WTC11 (cell line): ENCODE results near the gene CORO2B. TPM values are rescaled to one million over a fixed set of nuclear protein-coding genes. Genes with fewer than 3 reads are reported as not detected.

Source experiments
- ATAC-seq: fragments of 200-7000 bp; cut with Tn5 transposase; 2 replicates; pipeline ENCODE4 v1.10.0; 2021; ENCODE audit warnings: mild to moderate bottlenecking, moderate library complexity
- CTCF ChIA-PET: fragments of 300-600 bp; sonication (Branson Sonifier 250); formaldehyde crosslinking; loops from one replicate; lab custom pipeline; 2021; ENCODE audit warnings: antibody characterized with exemption; lab: Charles Lee
- POLR2A ChIA-PET: fragments of 350-600 bp; sonication (Branson Sonifier 250); formaldehyde crosslinking; loops from one replicate; lab custom pipeline; 2021; ENCODE audit warnings: antibody characterized with exemption; lab: Charles Lee
- DNase-seq: peaks from one replicate; pipeline ENCODE4 v3.0.0; 2021; ENCODE audit warnings: low spot score
- H3K27ac Mint-ChIP-seq: 2 replicates; pipeline ENCODE4 v1.8.0; 2021; ENCODE audit warnings: mixed read lengths
- H3K27me3 Mint-ChIP-seq: 2 replicates; pipeline ENCODE4 v1.8.0; 2021; ENCODE audit warnings: low read depth, mild to moderate bottlenecking, moderate library complexity, mixed read lengths
- H3K36me3 Mint-ChIP-seq: 2 replicates; pipeline ENCODE4 v1.8.0; 2021; ENCODE audit warnings: mixed read lengths
- H3K4me1 Mint-ChIP-seq: 2 replicates; pipeline ENCODE4 v1.8.0; 2022; ENCODE audit warnings: mixed read lengths
- H3K4me3 Mint-ChIP-seq: 2 replicates; pipeline ENCODE4 v1.8.0; 2021; ENCODE audit warnings: mild to moderate bottlenecking, moderate library complexity, mixed read lengths
- H3K9me3 Mint-ChIP-seq: 2 replicates; pipeline ENCODE4 v1.8.0; 2021; ENCODE audit warnings: mixed read lengths
- ELF4 ChIP-seq: sonication (generic); formaldehyde crosslinking; IDR thresholded peaks from 2 replicates; pipeline ENCODE4 v1.8.1; 2022; ENCODE audit warnings: low read depth, mild to moderate bottlenecking, moderate library complexity, missing genetic modification reagents
- NR2C2 ChIP-seq: sonication (generic); formaldehyde crosslinking; IDR thresholded peaks from 2 replicates; pipeline ENCODE4 v1.8.0; 2022; ENCODE audit warnings: mild to moderate bottlenecking, missing genetic modification reagents
- OVOL2 ChIP-seq: fragments of 250-450 bp; sonication (Bioruptor Pico); IDR thresholded peaks from 2 replicates; pipeline ENCODE4 v1.9.0; 2021; ENCODE audit warnings: mild to moderate bottlenecking, borderline replicate concordance
- PRRX2 ChIP-seq: fragments of 250-450 bp; sonication (Bioruptor Pico); IDR thresholded peaks from 2 replicates; pipeline ENCODE4 v1.8.0; 2021; ENCODE audit warnings: mild to moderate bottlenecking
- SMAD3 ChIP-seq: sonication (generic); formaldehyde crosslinking; IDR thresholded peaks from 2 replicates; pipeline ENCODE4 v1.8.0; 2022; ENCODE audit warnings: missing genetic modification reagents, mild to moderate bottlenecking, borderline replicate concordance
- SOX15 ChIP-seq: fragments of 250-450 bp; sonication (Bioruptor Pico); IDR thresholded peaks from 2 replicates; pipeline ENCODE4 v1.9.0; 2021; ENCODE audit warnings: mild to moderate bottlenecking
- ZBTB21 ChIP-seq: sonication (generic); formaldehyde crosslinking; IDR thresholded peaks from 2 replicates; pipeline ENCODE4 v1.8.1; 2023; ENCODE audit warnings: mild to moderate bottlenecking, missing genetic modification reagents, borderline replicate concordance
- ZNF138 ChIP-seq: sonication (generic); formaldehyde crosslinking; conservative IDR thresholded peaks from 2 replicates; pipeline ENCODE4 v1.8.1; 2022; ENCODE audit warnings: mild to moderate bottlenecking, moderate library complexity, missing genetic modification reagents
- ZNF396 ChIP-seq: fragments of 250-450 bp; sonication (Bioruptor Pico); IDR thresholded peaks from 2 replicates; pipeline ENCODE4 v1.8.0; 2021; ENCODE audit warnings: mild to moderate bottlenecking, moderate library complexity, borderline replicate concordance
- total RNA-seq: library from RNA; stranded (reverse); gene quantifications from 3 replicates; pipeline ENCODE4 v1.2.3, GENCODE V29; 2021
- TF ChIP-seq, protein P1 (sequence below): fragments of 200-600 bp; IDR thresholded peaks from 2 replicates; pipeline ENCODE4 v1.8.0; 2022; ENCODE audit warnings: antibody characterized with exemption
- TF ChIP-seq, protein P2 (sequence below): sonication (generic); formaldehyde crosslinking; IDR thresholded peaks from 2 replicates; pipeline ENCODE4 v1.8.1; 2022; ENCODE audit warnings: low read depth, mild to moderate bottlenecking, moderate library complexity, missing genetic modification reagents, borderline replicate concordance
- TF ChIP-seq, protein P3 (sequence below): sonication (generic); formaldehyde crosslinking; IDR thresholded peaks from 2 replicates; pipeline ENCODE4 v1.8.0; 2023; ENCODE audit warnings: mild to moderate bottlenecking, missing genetic modification reagents
- TF ChIP-seq, protein P4 (sequence below): sonication (generic); formaldehyde crosslinking; IDR thresholded peaks from 2 replicates; pipeline ENCODE4 v1.8.1; 2022; ENCODE audit warnings: missing genetic modification reagents, borderline replicate concordance
- TF ChIP-seq, protein P5 (sequence below): sonication (generic); formaldehyde crosslinking; IDR thresholded peaks from 2 replicates; pipeline ENCODE4 v1.8.1; 2023; ENCODE audit warnings: mild to moderate bottlenecking, missing genetic modification reagents, moderate library complexity
- TF ChIP-seq, protein P6 (sequence below): sonication (generic); formaldehyde crosslinking; IDR thresholded peaks from 2 replicates; pipeline ENCODE4 v1.8.0; 2022; ENCODE audit warnings: mild to moderate bottlenecking, missing genetic modification reagents
- TF ChIP-seq, protein P7 (sequence below): sonication (generic); formaldehyde crosslinking; conservative IDR thresholded peaks from 2 replicates; pipeline ENCODE4 v1.8.1; 2022; ENCODE audit warnings: mild to moderate bottlenecking, missing genetic modification reagents
- TF ChIP-seq, protein P8 (sequence below): fragments of 250-450 bp; sonication (Bioruptor Pico); IDR thresholded peaks from 2 replicates; pipeline ENCODE4 v1.9.0; 2021; ENCODE audit warnings: moderate library complexity, mild to moderate bottlenecking, inconsistent platforms, borderline replicate concordance
- TF ChIP-seq, protein P9 (sequence below): sonication (generic); formaldehyde crosslinking; IDR thresholded peaks from 2 replicates; pipeline ENCODE4 v1.8.0; 2022; ENCODE audit warnings: mild to moderate bottlenecking, missing genetic modification reagents

The CORO2B gene
- total RNA-seq, 1 experiment from 2014 or later = 4.9 TPM

DNA sequence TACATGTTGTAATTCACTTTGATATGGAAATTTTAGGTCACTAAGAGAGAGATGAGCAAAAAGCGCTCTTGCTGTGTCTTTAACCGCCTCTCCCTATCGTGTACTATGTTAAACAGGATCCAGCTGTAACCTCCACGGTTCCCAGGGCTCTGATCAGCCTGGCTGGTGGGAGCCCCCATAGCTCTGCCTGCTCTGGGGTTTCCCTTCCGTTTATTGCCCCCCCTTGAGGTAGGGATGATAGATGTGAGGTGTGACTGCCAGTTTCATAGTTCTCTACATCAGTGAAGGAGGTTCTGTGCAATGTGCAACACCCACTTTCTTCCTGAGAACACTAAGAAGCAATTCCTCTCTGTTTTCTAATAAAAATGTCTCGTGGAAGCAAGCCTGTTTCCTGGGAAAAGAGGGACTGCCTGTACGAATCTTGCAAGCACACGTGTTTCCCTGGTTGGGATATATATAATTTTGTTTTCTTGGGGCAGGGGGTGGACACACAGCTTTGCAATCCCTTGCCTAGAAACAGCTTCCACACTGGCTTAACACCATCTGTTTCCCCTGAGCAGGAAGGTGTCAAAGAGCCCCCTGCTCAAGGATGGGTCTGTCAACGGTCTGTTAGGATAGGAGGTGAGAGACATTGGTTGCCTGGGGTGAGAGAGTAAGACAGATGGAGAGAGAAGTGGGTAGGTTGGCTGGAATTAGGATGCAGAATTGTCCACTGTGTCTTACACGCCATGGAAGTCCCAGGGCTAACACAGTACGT is 23.8 kb downstream of the CORO2B start:
- no peak overlapping the region for H3K4me3 Mint-ChIP-seq
- TF ChIP-seq, protein P1, sequence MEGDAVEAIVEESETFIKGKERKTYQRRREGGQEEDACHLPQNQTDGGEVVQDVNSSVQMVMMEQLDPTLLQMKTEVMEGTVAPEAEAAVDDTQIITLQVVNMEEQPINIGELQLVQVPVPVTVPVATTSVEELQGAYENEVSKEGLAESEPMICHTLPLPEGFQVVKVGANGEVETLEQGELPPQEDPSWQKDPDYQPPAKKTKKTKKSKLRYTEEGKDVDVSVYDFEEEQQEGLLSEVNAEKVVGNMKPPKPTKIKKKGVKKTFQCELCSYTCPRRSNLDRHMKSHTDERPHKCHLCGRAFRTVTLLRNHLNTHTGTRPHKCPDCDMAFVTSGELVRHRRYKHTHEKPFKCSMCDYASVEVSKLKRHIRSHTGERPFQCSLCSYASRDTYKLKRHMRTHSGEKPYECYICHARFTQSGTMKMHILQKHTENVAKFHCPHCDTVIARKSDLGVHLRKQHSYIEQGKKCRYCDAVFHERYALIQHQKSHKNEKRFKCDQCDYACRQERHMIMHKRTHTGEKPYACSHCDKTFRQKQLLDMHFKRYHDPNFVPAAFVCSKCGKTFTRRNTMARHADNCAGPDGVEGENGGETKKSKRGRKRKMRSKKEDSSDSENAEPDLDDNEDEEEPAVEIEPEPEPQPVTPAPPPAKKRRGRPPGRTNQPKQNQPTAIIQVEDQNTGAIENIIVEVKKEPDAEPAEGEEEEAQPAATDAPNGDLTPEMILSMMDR = no peak
- TF ChIP-seq, protein P2, sequence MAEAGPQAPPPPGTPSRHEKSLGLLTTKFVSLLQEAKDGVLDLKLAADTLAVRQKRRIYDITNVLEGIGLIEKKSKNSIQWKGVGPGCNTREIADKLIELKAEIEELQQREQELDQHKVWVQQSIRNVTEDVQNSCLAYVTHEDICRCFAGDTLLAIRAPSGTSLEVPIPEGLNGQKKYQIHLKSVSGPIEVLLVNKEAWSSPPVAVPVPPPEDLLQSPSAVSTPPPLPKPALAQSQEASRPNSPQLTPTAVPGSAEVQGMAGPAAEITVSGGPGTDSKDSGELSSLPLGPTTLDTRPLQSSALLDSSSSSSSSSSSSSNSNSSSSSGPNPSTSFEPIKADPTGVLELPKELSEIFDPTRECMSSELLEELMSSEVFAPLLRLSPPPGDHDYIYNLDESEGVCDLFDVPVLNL (CRISPR knock-in tag) = no peak
- TF ChIP-seq, protein P3, sequence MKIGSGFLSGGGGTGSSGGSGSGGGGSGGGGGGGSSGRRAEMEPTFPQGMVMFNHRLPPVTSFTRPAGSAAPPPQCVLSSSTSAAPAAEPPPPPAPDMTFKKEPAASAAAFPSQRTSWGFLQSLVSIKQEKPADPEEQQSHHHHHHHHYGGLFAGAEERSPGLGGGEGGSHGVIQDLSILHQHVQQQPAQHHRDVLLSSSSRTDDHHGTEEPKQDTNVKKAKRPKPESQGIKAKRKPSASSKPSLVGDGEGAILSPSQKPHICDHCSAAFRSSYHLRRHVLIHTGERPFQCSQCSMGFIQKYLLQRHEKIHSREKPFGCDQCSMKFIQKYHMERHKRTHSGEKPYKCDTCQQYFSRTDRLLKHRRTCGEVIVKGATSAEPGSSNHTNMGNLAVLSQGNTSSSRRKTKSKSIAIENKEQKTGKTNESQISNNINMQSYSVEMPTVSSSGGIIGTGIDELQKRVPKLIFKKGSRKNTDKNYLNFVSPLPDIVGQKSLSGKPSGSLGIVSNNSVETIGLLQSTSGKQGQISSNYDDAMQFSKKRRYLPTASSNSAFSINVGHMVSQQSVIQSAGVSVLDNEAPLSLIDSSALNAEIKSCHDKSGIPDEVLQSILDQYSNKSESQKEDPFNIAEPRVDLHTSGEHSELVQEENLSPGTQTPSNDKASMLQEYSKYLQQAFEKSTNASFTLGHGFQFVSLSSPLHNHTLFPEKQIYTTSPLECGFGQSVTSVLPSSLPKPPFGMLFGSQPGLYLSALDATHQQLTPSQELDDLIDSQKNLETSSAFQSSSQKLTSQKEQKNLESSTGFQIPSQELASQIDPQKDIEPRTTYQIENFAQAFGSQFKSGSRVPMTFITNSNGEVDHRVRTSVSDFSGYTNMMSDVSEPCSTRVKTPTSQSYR (CRISPR knock-in tag) = no peak
- TF ChIP-seq, protein P4, sequence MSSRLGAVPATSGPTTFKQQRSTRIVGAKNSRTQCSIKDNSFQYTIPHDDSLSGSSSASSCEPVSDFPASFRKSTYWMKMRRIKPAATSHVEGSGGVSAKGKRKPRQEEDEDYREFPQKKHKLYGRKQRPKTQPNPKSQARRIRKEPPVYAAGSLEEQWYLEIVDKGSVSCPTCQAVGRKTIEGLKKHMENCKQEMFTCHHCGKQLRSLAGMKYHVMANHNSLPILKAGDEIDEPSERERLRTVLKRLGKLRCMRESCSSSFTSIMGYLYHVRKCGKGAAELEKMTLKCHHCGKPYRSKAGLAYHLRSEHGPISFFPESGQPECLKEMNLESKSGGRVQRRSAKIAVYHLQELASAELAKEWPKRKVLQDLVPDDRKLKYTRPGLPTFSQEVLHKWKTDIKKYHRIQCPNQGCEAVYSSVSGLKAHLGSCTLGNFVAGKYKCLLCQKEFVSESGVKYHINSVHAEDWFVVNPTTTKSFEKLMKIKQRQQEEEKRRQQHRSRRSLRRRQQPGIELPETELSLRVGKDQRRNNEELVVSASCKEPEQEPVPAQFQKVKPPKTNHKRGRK (CRISPR knock-in tag) = no peak
- TF ChIP-seq OVOL2 (CRISPR knock-in tag) (no peak), ZNF138 (CRISPR knock-in tag) (no peak), SOX15 (CRISPR knock-in tag) (no peak), ZBTB21 (CRISPR knock-in tag) (no peak), SMAD3 (no peak), PRRX2 (CRISPR knock-in tag) (no peak), ZNF396 (CRISPR knock-in tag) (no peak), NR2C2 (no peak), ELF4 (CRISPR knock-in tag) (no peak)
- TF ChIP-seq, protein P5, sequence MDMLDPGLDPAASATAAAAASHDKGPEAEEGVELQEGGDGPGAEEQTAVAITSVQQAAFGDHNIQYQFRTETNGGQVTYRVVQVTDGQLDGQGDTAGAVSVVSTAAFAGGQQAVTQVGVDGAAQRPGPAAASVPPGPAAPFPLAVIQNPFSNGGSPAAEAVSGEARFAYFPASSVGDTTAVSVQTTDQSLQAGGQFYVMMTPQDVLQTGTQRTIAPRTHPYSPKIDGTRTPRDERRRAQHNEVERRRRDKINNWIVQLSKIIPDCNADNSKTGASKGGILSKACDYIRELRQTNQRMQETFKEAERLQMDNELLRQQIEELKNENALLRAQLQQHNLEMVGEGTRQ (CRISPR knock-in tag) = no peak
- TF ChIP-seq, protein P6, sequence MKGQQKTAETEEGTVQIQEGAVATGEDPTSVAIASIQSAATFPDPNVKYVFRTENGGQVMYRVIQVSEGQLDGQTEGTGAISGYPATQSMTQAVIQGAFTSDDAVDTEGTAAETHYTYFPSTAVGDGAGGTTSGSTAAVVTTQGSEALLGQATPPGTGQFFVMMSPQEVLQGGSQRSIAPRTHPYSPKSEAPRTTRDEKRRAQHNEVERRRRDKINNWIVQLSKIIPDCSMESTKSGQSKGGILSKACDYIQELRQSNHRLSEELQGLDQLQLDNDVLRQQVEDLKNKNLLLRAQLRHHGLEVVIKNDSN (CRISPR knock-in tag) = no peak
- TF ChIP-seq, protein P7, sequence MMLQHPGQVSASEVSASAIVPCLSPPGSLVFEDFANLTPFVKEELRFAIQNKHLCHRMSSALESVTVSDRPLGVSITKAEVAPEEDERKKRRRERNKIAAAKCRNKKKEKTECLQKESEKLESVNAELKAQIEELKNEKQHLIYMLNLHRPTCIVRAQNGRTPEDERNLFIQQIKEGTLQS (CRISPR knock-in tag) = no peak
- TF ChIP-seq, protein P8, sequence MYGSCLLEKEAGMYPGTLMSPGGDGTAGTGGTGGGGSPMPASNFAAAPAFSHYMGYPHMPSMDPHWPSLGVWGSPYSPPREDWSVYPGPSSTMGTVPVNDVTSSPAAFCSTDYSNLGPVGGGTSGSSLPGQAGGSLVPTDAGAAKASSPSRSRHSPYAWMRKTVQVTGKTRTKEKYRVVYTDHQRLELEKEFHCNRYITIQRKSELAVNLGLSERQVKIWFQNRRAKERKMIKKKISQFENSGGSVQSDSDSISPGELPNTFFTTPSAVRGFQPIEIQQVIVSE (CRISPR knock-in tag) = no peak
- TF ChIP-seq, protein P9, sequence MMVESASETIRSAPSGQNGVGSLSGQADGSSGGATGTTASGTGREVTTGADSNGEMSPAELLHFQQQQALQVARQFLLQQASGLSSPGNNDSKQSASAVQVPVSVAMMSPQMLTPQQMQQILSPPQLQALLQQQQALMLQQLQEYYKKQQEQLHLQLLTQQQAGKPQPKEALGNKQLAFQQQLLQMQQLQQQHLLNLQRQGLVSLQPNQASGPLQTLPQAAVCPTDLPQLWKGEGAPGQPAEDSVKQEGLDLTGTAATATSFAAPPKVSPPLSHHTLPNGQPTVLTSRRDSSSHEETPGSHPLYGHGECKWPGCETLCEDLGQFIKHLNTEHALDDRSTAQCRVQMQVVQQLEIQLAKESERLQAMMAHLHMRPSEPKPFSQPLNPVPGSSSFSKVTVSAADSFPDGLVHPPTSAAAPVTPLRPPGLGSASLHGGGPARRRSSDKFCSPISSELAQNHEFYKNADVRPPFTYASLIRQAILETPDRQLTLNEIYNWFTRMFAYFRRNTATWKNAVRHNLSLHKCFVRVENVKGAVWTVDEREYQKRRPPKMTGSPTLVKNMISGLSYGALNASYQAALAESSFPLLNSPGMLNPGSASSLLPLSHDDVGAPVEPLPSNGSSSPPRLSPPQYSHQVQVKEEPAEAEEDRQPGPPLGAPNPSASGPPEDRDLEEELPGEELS (CRISPR knock-in tag) = no peak
- ChIA-PET POLR2A (no interaction called here), CTCF (interaction anchor here (1.1 to 1.2 kb wide), 2 partner anchors 29 to 48 kb away, joined by 3 to 4 read pairs; no protein-coding TSS in a partner anchor)
- peaks cover 8% of the 10 kb centered on the region for H3K27me3 Mint-ChIP-seq
- H3K36me3 Mint-ChIP-seq = no peaks in the 10 kb centered on the region
- H3K4me1 Mint-ChIP-seq = peaks cover 46% of the 10 kb centered on the region
- H3K27ac Mint-ChIP-seq = no peak overlapping the region
- H3K9me3 Mint-ChIP-seq = peaks cover 10% of the 10 kb centered on the region; the same call in 1 of the 2 replicates
- no peak for ATAC-seq
- no peak for DNase-seq
